Liver (tissue), 9 donors: ENCODE measurements around the gene PIEZO2. TPM values are rescaled to one million over a fixed set of nuclear protein-coding genes. Genes with fewer than 3 reads are reported as not detected.

ENCODE experiments used
- DNase-seq: peaks from one replicate; pipeline ENCODE4 v3.0.0-alpha.2; 2017; ENCODE audit warnings: low spot score
- H3K27ac ChIP-seq, 2 donors: one replicate each; pipeline ENCODE4 v1.7.0; 2013; ENCODE audit warnings: inconsistent platforms in 2 of 2, low read length in 2 of 2, control low read depth in 1 of 2, low read depth in 1 of 2, mild to moderate bottlenecking in 1 of 2
- H3K27me3 ChIP-seq, 4 donors: one replicate each; pipeline versions ENCODE4 v1.6.1 to v1.7.0; 2013; ENCODE audit warnings: low read length in 3 of 4, inconsistent platforms in 1 of 4, mild to moderate bottlenecking in 1 of 4, moderate library complexity in 1 of 4; ENCODE audit not compliant: control insufficient read depth in 4 of 4, insufficient read depth in 4 of 4
- H3K36me3 ChIP-seq, 4 donors: one replicate each; pipeline versions ENCODE4 v1.6.1 to v1.7.0; 2013; ENCODE audit warnings: low read length in 3 of 4, mild to moderate bottlenecking in 3 of 4, low read depth in 1 of 4, moderate library complexity in 1 of 4; ENCODE audit not compliant: control insufficient read depth in 4 of 4, insufficient read depth in 3 of 4
- H3K4me1 ChIP-seq, 4 donors: one replicate each; pipeline versions ENCODE4 v1.6.1 to v1.7.0; 2013; ENCODE audit warnings: low read length in 3 of 4, mild to moderate bottlenecking in 3 of 4, moderate library complexity in 1 of 4; ENCODE audit not compliant: control insufficient read depth in 4 of 4, insufficient read depth in 4 of 4
- H3K4me3 ChIP-seq, 3 donors: one replicate each; pipeline versions ENCODE4 v1.6.1 to v1.7.0; 2013; ENCODE audit warnings: low read length in 3 of 3, control low read depth in 1 of 3, low read depth in 1 of 3, mild to moderate bottlenecking in 1 of 3
- H3K9ac ChIP-seq, 2 donors: one replicate each; pipeline ENCODE4 v1.7.0; 2013; ENCODE audit warnings: low read length in 2 of 2, mild to moderate bottlenecking in 2 of 2, moderate library complexity in 2 of 2, control low read depth in 1 of 2, low read depth in 1 of 2
- H3K9me3 ChIP-seq, 4 donors: one replicate each; pipeline versions ENCODE4 v1.6.1 to v1.7.0; 2013; ENCODE audit warnings: low read length in 3 of 4; ENCODE audit not compliant: control insufficient read depth in 4 of 4
- EGR1 ChIP-seq, 2 donors: IDR thresholded peaks; 2 replicates each; pipeline ENCODE4 v1.6.1; 2016 to 2018; ENCODE audit warnings: antibody characterized with exemption in 2 of 2, low read depth in 2 of 2
- FOXA1 ChIP-seq: IDR thresholded peaks from 2 replicates; pipeline ENCODE4 v1.6.1; 2016; ENCODE audit warnings: antibody characterized with exemption
- FOXA2 ChIP-seq: IDR thresholded peaks from 2 replicates; pipeline ENCODE4 v1.6.1; 2016; ENCODE audit warnings: antibody characterized with exemption
- GABPA ChIP-seq, 2 donors: IDR thresholded peaks in 1 of 2; conservative IDR thresholded peaks in 1 of 2; 2 replicates each; pipeline ENCODE4 v1.6.1; 2016; ENCODE audit warnings: antibody characterized with exemption in 2 of 2, mild to moderate bottlenecking in 1 of 2, moderate library complexity in 1 of 2
- HNF4A ChIP-seq, 2 donors: conservative IDR thresholded peaks; 2 replicates each; pipeline ENCODE4 v1.6.1; 2016; ENCODE audit warnings: antibody characterized with exemption in 2 of 2, mild to moderate bottlenecking in 2 of 2
- HNF4G ChIP-seq: IDR thresholded peaks from 2 replicates; pipeline ENCODE4 v1.6.1; 2016; ENCODE audit warnings: antibody characterized with exemption
- JUND ChIP-seq, 2 donors: IDR thresholded peaks; 2 replicates each; pipeline ENCODE4 v1.6.1; 2016; ENCODE audit warnings: antibody characterized with exemption in 2 of 2
- NR2F2 ChIP-seq: IDR thresholded peaks from 2 replicates; pipeline ENCODE4 v1.6.1; 2016; ENCODE audit warnings: antibody characterized with exemption
- RXRA ChIP-seq, 2 donors: IDR thresholded peaks; 2 replicates each; pipeline ENCODE4 v1.6.1; 2017 to 2018; ENCODE audit warnings: antibody characterized with exemption in 2 of 2, mild to moderate bottlenecking in 1 of 2
- TAF1 ChIP-seq: conservative IDR thresholded peaks from 2 replicates; pipeline ENCODE4 v1.6.1; 2016; ENCODE audit warnings: antibody characterized with exemption, mild to moderate bottlenecking
- whole genome bisulfite sequencing: extraction: QIAGEN DNeasy Blood & Tissue Kit; methylation state at CpG from one replicate; pipeline ENCODE4 v1.1.7; 2013; 5-methylcytosine and 5-hydroxymethylcytosine counted together
- polyA plus RNA-seq, 2 donors: library from polyadenylated mRNA; stranded (reverse) in 1 of 2; unstranded in 1 of 2; fragments of 200-250 nt in 1 of 2; fragments of >200 nt in 1 of 2; fragmentation: Nextera tagmentation in 1 of 2; extraction: Ambion mirVana in 1 of 2; gene quantifications; one replicate each; pipeline versions ENCODE4 v1.2.1 to v1.2.3, GENCODE V29; 2013 to 2015
- total RNA-seq, 2 donors: library from RNA; depleted of rRNA; stranded (reverse); fragments of >200 nt; gene quantifications; one replicate each; pipeline ENCODE4 v1.2.3, GENCODE V29; 2014
- TF ChIP-seq, protein P1 (sequence below): IDR thresholded peaks from 2 replicates; pipeline ENCODE4 v1.6.1; 2016; ENCODE audit warnings: antibody characterized with exemption, mild to moderate bottlenecking
- TF ChIP-seq, protein P2 (sequence below): fragments of 150-350 bp; IDR thresholded peaks from 2 replicates; pipeline ENCODE4 v1.5.1; 2017; ENCODE audit warnings: improper control_type of control experiment, low read depth, low read length; ENCODE audit not compliant: missing input control
- TF ChIP-seq, protein P3 (sequence below): IDR thresholded peaks from 2 replicates; pipeline ENCODE4 v1.6.1; 2016; ENCODE audit warnings: antibody characterized with exemption
- TF ChIP-seq, protein P4 (sequence below): IDR thresholded peaks from 2 replicates; pipeline ENCODE4 v1.6.1; 2016; ENCODE audit warnings: antibody characterized with exemption
- TF ChIP-seq, protein P5 (sequence below): IDR thresholded peaks from 2 replicates; pipeline ENCODE4 v1.6.1; 2016; ENCODE audit warnings: antibody characterized with exemption
- donor health status: healthy.
- donor health status: healthy.
- donor health status: healthy.
- donor health status: healthy.
- donor health status: healthy.

The PIEZO2 gene
- total and polyA plus RNA-seq, 4 donors, result 1.1 to 12.3 (median 4.8) TPM

DNA sequence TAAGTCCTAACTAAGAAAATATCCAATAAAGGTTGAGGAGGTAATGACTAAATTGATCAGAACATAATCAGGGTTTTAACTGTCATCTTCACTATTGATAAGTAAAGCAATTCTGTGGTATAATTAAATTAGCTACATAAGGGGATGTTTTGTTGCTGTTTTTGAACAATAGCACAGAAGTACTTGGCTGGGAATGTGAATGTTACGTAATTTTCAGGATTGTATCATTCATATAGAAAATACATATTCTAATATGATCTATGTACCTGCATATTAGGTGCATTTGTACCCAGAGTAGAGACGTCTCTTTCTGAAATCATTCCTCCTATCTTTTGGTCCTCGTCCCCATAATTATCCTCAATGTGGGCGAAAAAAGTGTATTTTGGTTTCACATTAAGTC lies 109.0 kb downstream of the PIEZO2 start (continued):
- TF ChIP-seq, protein P1, sequence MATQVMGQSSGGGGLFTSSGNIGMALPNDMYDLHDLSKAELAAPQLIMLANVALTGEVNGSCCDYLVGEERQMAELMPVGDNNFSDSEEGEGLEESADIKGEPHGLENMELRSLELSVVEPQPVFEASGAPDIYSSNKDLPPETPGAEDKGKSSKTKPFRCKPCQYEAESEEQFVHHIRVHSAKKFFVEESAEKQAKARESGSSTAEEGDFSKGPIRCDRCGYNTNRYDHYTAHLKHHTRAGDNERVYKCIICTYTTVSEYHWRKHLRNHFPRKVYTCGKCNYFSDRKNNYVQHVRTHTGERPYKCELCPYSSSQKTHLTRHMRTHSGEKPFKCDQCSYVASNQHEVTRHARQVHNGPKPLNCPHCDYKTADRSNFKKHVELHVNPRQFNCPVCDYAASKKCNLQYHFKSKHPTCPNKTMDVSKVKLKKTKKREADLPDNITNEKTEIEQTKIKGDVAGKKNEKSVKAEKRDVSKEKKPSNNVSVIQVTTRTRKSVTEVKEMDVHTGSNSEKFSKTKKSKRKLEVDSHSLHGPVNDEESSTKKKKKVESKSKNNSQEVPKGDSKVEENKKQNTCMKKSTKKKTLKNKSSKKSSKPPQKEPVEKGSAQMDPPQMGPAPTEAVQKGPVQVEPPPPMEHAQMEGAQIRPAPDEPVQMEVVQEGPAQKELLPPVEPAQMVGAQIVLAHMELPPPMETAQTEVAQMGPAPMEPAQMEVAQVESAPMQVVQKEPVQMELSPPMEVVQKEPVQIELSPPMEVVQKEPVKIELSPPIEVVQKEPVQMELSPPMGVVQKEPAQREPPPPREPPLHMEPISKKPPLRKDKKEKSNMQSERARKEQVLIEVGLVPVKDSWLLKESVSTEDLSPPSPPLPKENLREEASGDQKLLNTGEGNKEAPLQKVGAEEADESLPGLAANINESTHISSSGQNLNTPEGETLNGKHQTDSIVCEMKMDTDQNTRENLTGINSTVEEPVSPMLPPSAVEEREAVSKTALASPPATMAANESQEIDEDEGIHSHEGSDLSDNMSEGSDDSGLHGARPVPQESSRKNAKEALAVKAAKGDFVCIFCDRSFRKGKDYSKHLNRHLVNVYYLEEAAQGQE, result no peak
- TF ChIP-seq GABPA (IDR thresholded peaks at IDR 0.05 in 1 of 2, conservative IDR thresholded peaks at IDR 0.05 in 1 of 2) (no peak), NR2F2 (no peak)

DNA sequence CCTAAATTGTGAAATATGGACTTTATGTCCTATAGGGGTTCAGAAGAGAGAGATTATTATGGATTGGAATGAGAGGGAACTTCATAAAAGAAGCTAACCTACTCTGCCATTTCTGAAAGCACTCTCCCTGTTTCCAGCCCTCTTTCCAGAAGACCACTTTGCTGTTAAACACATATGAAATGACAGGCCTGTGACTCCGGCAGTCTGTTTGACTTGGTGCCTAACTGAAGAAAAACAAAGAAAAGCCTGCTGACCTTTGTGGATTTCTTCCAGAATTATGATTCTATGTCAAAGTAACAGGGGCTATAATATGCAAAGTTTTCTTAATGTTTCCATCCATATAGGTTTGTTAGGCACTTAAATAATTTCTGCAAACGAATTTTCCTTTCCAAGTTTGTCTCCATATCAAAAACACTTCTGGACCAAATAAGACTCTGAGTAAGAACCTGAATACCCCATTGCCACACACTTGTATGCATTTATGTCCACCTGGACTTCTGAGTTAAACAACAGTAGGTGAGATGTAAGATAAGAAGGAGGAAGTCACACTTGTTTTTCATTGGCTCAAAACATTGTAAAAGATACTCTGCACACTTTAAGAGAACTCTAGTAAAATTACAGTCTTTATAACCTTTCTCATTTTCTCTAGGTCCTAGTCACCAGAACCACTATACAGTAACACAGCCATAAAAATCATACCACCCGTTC lies 111.7 kb downstream of the PIEZO2 start:
- Histone ChIP-seq H3K36me3 (no peaks in the 10 kb centered on the region), H3K9me3 (no peaks in the 10 kb centered on the region), H3K4me1 (peaks cover 3 to 20% (median 7%) of the 10 kb centered on the region in 4 donors), H3K9ac (no peak overlapping the region), H3K27me3 (no peaks in the 10 kb centered on the region), H3K4me3 (no peak overlapping the region), H3K27ac (no peak overlapping the region)
- TF ChIP-seq TAF1 (no peak), RXRA (IDR thresholded peaks at IDR 0.05) (no peak), FOXA2 (no peak), FOXA1 (no peak), GABPA (IDR thresholded peaks at IDR 0.05 in 1 of 2, conservative IDR thresholded peaks at IDR 0.05 in 1 of 2) (no peak), HNF4A (conservative IDR thresholded peaks at IDR 0.05) (no peak), EGR1 (IDR thresholded peaks at IDR 0.05; ENCODE audit: low read depth in 2 of 2) (no peak), NR2F2 (no peak), HNF4G (no peak), JUND (IDR thresholded peaks at IDR 0.05) (no peak)
- TF ChIP-seq, protein P2, sequence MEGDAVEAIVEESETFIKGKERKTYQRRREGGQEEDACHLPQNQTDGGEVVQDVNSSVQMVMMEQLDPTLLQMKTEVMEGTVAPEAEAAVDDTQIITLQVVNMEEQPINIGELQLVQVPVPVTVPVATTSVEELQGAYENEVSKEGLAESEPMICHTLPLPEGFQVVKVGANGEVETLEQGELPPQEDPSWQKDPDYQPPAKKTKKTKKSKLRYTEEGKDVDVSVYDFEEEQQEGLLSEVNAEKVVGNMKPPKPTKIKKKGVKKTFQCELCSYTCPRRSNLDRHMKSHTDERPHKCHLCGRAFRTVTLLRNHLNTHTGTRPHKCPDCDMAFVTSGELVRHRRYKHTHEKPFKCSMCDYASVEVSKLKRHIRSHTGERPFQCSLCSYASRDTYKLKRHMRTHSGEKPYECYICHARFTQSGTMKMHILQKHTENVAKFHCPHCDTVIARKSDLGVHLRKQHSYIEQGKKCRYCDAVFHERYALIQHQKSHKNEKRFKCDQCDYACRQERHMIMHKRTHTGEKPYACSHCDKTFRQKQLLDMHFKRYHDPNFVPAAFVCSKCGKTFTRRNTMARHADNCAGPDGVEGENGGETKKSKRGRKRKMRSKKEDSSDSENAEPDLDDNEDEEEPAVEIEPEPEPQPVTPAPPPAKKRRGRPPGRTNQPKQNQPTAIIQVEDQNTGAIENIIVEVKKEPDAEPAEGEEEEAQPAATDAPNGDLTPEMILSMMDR, result no peak
- TF ChIP-seq, protein P3, sequence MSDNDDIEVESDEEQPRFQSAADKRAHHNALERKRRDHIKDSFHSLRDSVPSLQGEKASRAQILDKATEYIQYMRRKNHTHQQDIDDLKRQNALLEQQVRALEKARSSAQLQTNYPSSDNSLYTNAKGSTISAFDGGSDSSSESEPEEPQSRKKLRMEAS, result no peak
- TF ChIP-seq, protein P4, sequence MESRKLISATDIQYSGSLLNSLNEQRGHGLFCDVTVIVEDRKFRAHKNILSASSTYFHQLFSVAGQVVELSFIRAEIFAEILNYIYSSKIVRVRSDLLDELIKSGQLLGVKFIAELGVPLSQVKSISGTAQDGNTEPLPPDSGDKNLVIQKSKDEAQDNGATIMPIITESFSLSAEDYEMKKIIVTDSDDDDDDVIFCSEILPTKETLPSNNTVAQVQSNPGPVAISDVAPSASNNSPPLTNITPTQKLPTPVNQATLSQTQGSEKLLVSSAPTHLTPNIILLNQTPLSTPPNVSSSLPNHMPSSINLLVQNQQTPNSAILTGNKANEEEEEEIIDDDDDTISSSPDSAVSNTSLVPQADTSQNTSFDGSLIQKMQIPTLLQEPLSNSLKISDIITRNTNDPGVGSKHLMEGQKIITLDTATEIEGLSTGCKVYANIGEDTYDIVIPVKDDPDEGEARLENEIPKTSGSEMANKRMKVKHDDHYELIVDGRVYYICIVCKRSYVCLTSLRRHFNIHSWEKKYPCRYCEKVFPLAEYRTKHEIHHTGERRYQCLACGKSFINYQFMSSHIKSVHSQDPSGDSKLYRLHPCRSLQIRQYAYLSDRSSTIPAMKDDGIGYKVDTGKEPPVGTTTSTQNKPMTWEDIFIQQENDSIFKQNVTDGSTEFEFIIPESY, result no peak
- TF ChIP-seq, protein P5, sequence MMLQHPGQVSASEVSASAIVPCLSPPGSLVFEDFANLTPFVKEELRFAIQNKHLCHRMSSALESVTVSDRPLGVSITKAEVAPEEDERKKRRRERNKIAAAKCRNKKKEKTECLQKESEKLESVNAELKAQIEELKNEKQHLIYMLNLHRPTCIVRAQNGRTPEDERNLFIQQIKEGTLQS, result no peak
- TF ChIP-seq, protein P1, result no peak
- no peak for DNase-seq
- 66% methylated on average over 3 of the region's 3 CpGs for WGBS
